ENCODE results near the gene KIF5A.

DNA sequence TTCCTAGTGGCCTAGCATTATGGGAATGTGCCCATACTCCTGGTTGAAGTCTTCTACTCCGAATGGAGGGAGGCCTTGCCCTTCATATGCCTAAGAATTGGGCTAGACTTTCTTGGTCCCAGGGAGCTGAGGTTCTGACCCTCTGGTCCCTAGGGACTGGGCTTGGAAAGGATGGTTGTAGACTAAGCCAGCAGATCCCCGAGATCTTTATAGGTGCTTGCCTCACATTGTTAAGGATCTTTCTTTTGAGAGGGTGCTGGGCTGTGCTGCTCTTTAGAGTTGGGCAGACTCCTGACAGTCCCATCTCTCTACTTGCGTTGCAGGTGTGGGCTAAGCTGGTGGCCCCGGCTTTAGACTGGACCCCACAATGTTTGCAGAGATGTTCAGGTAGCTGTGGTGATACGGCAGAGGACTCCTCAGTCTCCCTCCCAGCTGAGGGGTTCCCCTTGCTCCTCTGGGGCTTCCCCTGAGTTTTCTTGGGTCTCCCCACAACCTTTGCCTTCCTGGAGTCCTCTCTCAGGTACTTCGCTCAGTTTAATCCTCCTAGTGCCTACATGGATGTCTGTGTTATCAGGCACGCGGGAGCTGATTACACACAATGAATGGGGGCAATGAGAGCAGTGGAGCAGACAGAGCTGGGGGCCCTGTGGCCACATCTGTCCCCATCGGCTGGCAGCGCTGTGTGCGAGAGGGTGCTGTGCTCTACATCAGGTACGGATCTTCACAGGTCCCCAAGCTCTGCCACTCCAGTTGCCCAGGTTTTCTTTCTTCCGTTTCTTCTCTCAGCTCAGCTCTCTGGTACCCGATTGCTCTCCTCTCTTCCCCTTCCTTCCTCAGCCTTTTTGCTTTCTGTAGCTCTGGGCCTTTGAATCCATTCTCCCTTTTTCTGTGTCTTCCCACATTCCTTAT, 25.9 kb upstream of the KIF5A start:
- TF ChIP-seq, protein P1, sequence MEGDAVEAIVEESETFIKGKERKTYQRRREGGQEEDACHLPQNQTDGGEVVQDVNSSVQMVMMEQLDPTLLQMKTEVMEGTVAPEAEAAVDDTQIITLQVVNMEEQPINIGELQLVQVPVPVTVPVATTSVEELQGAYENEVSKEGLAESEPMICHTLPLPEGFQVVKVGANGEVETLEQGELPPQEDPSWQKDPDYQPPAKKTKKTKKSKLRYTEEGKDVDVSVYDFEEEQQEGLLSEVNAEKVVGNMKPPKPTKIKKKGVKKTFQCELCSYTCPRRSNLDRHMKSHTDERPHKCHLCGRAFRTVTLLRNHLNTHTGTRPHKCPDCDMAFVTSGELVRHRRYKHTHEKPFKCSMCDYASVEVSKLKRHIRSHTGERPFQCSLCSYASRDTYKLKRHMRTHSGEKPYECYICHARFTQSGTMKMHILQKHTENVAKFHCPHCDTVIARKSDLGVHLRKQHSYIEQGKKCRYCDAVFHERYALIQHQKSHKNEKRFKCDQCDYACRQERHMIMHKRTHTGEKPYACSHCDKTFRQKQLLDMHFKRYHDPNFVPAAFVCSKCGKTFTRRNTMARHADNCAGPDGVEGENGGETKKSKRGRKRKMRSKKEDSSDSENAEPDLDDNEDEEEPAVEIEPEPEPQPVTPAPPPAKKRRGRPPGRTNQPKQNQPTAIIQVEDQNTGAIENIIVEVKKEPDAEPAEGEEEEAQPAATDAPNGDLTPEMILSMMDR (IDR thresholded peaks at IDR 0.05; ENCODE audit: low read depth, low read length, poor library complexity, severe bottlenecking): no peak
- TF ChIP-seq EZH2phosphoT487 (IDR thresholded peaks at IDR 0.05; ENCODE audit: borderline replicate concordance, low read length): no peak
